NCI-H345 treated with DMSO at 0.1 percent for 48 hours (cell line): ENCODE data around the gene MYOM1.

Experiments used
- DNase-seq: peaks from one replicate; lab custom pipeline; 2025; ENCODE audit not compliant: unreplicated experiment; lab: John Stamatoyannopoulos, UW

MYOM1 gene

GRCh38 chr18:3219631-3220335 is at the start of gene MYOM1:
MYOM1 (minus strand) TSS chr18:3219968; CDS start chr18:3215223, 4,745 bp downstream.
- DNase-seq, result no peak

GRCh38 chr18:3269241-3269913 is 49.6 kb upstream of the MYOM1 start:
- no peak for DNase-seq

GRCh38 chr18:3268306-3268705 is 48.5 kb upstream of the MYOM1 start:
- no peak for DNase-seq

GRCh38 chr18:3266062-3266608 is 46.4 kb upstream of the MYOM1 start:
- no peak for DNase-seq

GRCh38 chr18:3265564-3266033 is 45.8 kb upstream of the MYOM1 start:
- DNase-seq, result no peak

GRCh38 chr18:3264362-3264761 is 44.6 kb upstream of the MYOM1 start:
- no peak for DNase-seq

GRCh38 chr18:3263132-3263700 is 43.4 kb upstream of the MYOM1 start:
- no peak for DNase-seq

- no peak for DNase-seq
Measured at GRCh38 chr18:3262234-3263131, 42.7 kb upstream of the MYOM1 start.

GRCh38 chr18:3261373-3262233 is 41.8 kb upstream of the MYOM1 start, which contains the start of gene MYL12B:
MYL12B (plus strand) TSS chr18:3262133; CDS start chr18:3272899, 10,766 bp downstream.
- DNase-seq, result peak; percentile 50

GRCh38 chr18:3260995-3261372 is 41.2 kb upstream of the MYOM1 start:
- no peak for DNase-seq

GRCh38 chr18:3257627-3258120 is 37.9 kb upstream of the MYOM1 start:
- no peak for DNase-seq

- DNase-seq, result no peak
Measured at GRCh38 chr18:3256693-3257626, 37.2 kb upstream of the MYOM1 start.

GRCh38 chr18:3255611-3256165 is 35.9 kb upstream of the MYOM1 start:
- DNase-seq, result no peak

GRCh38 chr18:3254725-3255124 is 35.0 kb upstream of the MYOM1 start:
- DNase-seq, result no peak

- DNase-seq, result no peak
Measured at GRCh38 chr18:3252843-3253242, 33.1 kb upstream of the MYOM1 start.

- no peak for DNase-seq
Measured at GRCh38 chr18:3251963-3252277, 32.2 kb upstream of the MYOM1 start.

- no peak for DNase-seq
Measured at GRCh38 chr18:3251249-3251962, 31.6 kb upstream of the MYOM1 start.
